GM12878 (cell line): ENCODE measurements around the gene OR7G2. TPM values are rescaled to one million over a fixed set of nuclear protein-coding genes. Genes with fewer than 3 reads are reported as not detected.
A peak's percentile ranks its signal among the peaks of the same experiment; 100 is the strongest.

Source experiments
- ASH2L ChIP-seq: fragments of 300-600, 200-600 bp; sonication (generic); IDR thresholded peaks from 2 replicates; pipeline ENCODE4 v1.6.1; 2017; ENCODE audit warnings: low read depth, mild to moderate bottlenecking, borderline replicate concordance
- ATF3 ChIP-seq: IDR thresholded peaks from 2 replicates; pipeline ENCODE4 v1.6.1; 2011; ENCODE audit warnings: low read depth, mild to moderate bottlenecking, low read length, moderate library complexity, borderline replicate concordance; ENCODE audit errors: extremely low read depth
- BCLAF1 ChIP-seq: fragments of 450-650 bp; IDR thresholded peaks from 2 replicates; pipeline ENCODE4 v1.6.1; 2017; ENCODE audit warnings: antibody characterized with exemption, mild to moderate bottlenecking, moderate library complexity
- BRCA1 ChIP-seq: IDR thresholded peaks from 2 replicates; pipeline ENCODE4 v1.6.1; 2011; ENCODE audit warnings: low read depth, low read length, improper control_type of control experiment
- E2F8 ChIP-seq: fragments of 450-650 bp; IDR thresholded peaks from 2 replicates; pipeline ENCODE4 v1.6.1; 2018; ENCODE audit warnings: mild to moderate bottlenecking, low read depth, moderate library complexity; ENCODE audit not compliant: partially characterized antibody
- ESRRA ChIP-seq: IDR thresholded peaks from 2 replicates; pipeline ENCODE4 v1.6.1; 2012; ENCODE audit warnings: mild to moderate bottlenecking, low read length, improper control_type of control experiment
- EZH2 ChIP-seq: IDR thresholded peaks from 2 replicates; pipeline ENCODE4 v1.6.1; 2012; ENCODE audit warnings: low read depth, mild to moderate bottlenecking, control low read depth, inconsistent platforms, low read length, borderline replicate concordance; ENCODE audit not compliant: control insufficient read depth
- FOS ChIP-seq: IDR thresholded peaks from 3 replicates; pipeline ENCODE4 v1.6.1; 2011; ENCODE audit warnings: borderline replicate concordance; ENCODE audit not compliant: insufficient read length; ENCODE audit errors: extremely low read depth
- IRF4 ChIP-seq: IDR thresholded peaks from 2 replicates; pipeline ENCODE4 v1.6.1; 2011; ENCODE audit warnings: low read depth, low read length
- NFYA ChIP-seq: IDR thresholded peaks from 2 replicates; pipeline ENCODE4 v1.6.1; 2011; ENCODE audit warnings: low read depth, mild to moderate bottlenecking, low read length, improper control_type of control experiment, borderline replicate concordance
- POLR2A ChIP-seq: IDR thresholded peaks from 2 replicates; pipeline ENCODE4 v1.6.1; 2011; ENCODE audit warnings: low read depth, mild to moderate bottlenecking, low read length
- SPI1 ChIP-seq: IDR thresholded peaks from 2 replicates; pipeline ENCODE4 v1.6.1; 2011; ENCODE audit warnings: low read depth, mild to moderate bottlenecking, low read length, moderate library complexity, borderline replicate concordance; ENCODE audit not compliant: insufficient read depth
- ZBTB33 ChIP-seq: fragments of 450-650 bp; IDR thresholded peaks from 2 replicates; pipeline ENCODE4 v1.6.1; 2017; ENCODE audit warnings: mild to moderate bottlenecking
- ZNF592 ChIP-seq: fragments of 450-650 bp; IDR thresholded peaks from 2 replicates; pipeline ENCODE4 v1.6.1; 2017; ENCODE audit warnings: mild to moderate bottlenecking, moderate library complexity
- polyA plus RNA-seq, 11 experiments: library from polyadenylated mRNA; depleted of rRNA in 4 of 11; unstranded in 6 of 11; stranded (reverse) in 5 of 11; fragments of >200 nt; fragmentation: Nextera tagmentation in 4 of 11; fragmentation: Illumina TruSeq in 1 of 11; extraction: Ambion mirVana in 4 of 11; extraction: Trizol in 1 of 11; gene quantifications; 1 replicate in 1 of 11; 2 replicates in 10 of 11; pipeline versions ENCODE4 v1.2.1 to v1.2.3, GENCODE V29; 2011 to 2016; ENCODE audit warnings: inconsistent platforms in 2 of 11, missing spikeins in 2 of 11, low read depth in 1 of 11
- total RNA-seq, 4 experiments: library from RNA; depleted of rRNA in 3 of 4; stranded (reverse); fragments of >200 nt in 3 of 4; fragmentation: Illumina TruSeq in 1 of 4; extraction: Trizol in 1 of 4; gene quantifications; 2 replicates each; pipeline versions ENCODE4 v1.2.1 to v1.2.3, GENCODE V29; 2013 to 2021

Gene OR7G2
- total and polyA plus RNA-seq, 10 of the 15 experiments (the other 5 are each of a cell fraction or from before 2014, with no cell fraction given) = not detected

- peak; percentile 89 for TF ChIP-seq BRCA1
- TF ChIP-seq ATF3 = no peak
- TF ChIP-seq NFYA = no peak
- no peak for TF ChIP-seq ZNF592
- no peak for TF ChIP-seq E2F8
- no peak for TF ChIP-seq ESRRA
- no peak for TF ChIP-seq EZH2
- TF ChIP-seq ASH2L = peak; percentile 75; the same call in 1 of the 2 replicates
- no peak; the same call in 1 of the 2 replicates for TF ChIP-seq BCLAF1
- TF ChIP-seq SPI1 = peak; percentile 62; the same call in 1 of the 2 replicates
- 0 out of 2 replicates have a peak, but pooled peaks have one; percentile 25 for TF ChIP-seq ZBTB33
- TF ChIP-seq IRF4 = no peak
- peak; percentile 96 for TF ChIP-seq POLR2A
- TF ChIP-seq FOS = no peak
These were observed 33.0 kb upstream of the OR7G2 start, which contains the start of gene ZNF317 (continued) for GRCh38 chr19:9140159-9140874.
